CD1c-positive myeloid dendritic cell (primary cell): ENCODE measurements around the gene FOXP4.

Source experiments
- DNase-seq: peaks from one replicate; pipeline ENCODE4 v3.0.0-alpha.2; 2016; ENCODE audit errors: extremely low spot score

FOXP4 gene

DNA sequence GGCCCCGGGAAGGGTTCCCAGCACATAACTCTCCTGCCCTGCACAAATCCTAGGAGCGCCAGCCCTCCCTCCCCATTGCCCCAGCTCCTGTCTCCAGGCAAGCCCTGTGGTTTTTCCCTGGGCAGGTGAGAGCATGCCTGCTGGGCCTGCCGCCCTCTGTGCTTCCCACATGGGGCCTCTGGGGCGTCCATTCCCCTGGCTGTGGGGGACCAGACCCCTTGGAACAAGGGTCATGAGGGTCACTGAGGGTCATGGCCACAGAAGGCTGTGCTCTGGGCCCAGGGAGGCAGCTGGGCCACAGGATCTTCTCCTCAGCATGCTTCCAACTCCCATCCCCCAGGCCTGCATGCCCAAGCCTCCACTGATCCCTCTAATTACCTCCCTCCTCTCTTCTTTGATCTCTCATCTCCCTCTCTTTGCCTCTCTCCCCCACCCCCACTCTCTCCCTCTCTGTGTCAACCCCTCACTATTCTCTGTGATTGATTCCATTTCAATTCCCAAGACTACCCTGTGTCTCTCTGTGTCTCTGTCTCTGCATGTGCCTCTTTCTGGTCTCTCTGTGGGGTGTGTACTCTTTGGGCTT is 98.2 kb downstream of the FOXP4 start:
- no peak for DNase-seq

DNA sequence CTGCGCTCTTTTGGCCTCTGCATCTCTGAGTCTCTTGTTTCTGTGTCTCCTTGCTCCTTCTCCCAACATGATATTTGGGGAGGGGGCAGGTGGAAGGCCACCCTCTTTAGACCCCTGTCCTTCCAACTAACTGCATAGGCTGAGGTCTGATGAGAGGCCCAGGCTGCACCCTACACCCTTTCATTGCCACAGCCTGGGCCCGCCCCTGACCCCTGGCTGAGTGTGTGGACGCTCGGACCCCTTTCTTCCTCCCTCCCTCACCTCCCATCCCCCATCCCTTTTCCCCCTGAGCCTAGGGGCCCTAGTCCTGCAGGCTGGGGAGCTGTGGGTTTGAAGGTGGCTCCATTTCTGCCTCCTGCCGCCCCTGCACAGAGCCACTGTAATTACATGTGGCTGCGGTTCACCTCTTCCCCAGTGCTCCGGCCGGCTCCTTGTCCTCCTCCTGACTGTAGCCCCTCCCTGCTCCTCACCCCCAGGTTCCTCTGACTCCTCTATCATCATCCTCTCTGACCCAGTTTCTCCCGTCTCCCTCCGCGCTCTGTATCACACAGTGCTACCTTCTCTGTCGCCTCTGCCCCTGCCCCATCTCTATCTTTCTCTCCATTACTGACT is 98.9 kb downstream of the FOXP4 start:
- no peak for DNase-seq

- no peak for DNase-seq
Measured at GRCh38 chr6:41646026-41646795, 100.0 kb downstream of the FOXP4 start.

DNA sequence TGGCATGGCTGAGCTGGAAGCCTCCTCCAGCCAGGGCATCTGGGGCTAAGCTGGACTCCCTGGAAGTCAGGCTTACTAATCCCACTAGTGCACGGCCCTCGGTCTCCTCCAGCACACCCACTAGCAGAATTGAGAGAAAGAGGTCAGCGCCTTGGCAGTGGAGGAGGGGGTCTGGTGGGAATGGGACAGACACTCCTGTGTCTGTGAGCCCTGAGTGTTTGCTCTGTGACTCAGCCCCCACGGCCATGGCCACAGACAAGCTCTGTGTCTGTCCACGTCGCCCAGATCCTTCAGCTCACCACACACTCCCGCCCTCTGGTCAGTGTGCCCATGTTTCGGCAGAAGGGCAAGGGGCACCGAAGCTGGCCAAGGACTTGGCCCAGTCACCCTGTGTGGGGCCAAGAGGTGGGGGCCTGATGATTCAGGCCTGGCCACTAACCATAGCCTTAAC is 100.9 kb downstream of the FOXP4 start:
- no peak for DNase-seq

GRCh38 chr6:41648070-41648585 is 101.9 kb downstream of the FOXP4 start:
- no peak for DNase-seq

- no peak for DNase-seq
Measured at GRCh38 chr6:41648921-41649320, 102.7 kb downstream of the FOXP4 start.

DNA sequence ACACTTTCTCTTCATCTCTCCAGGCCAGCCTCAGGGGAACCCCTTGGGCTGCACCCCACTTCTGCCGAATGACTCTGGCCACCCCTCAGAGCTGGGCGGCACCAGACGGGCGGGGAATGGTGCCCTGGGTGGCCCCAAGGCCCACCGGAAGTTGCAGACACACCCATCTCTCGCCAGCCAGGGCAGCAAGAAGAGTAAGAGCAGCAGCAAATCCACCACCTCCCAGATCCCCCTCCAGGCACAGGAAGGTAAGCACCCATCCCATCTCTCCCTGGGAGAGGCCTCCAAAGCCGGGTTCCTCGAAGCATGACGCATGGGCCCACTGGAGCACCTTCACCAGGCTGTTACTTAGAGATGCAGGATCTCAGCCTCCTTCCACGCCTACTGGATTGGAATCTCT is 103.4 kb downstream of the FOXP4 start:
- DNase-seq: no peak

GRCh38 chr6:41650120-41650519 is 103.9 kb downstream of the FOXP4 start:
- no peak for DNase-seq

DNA sequence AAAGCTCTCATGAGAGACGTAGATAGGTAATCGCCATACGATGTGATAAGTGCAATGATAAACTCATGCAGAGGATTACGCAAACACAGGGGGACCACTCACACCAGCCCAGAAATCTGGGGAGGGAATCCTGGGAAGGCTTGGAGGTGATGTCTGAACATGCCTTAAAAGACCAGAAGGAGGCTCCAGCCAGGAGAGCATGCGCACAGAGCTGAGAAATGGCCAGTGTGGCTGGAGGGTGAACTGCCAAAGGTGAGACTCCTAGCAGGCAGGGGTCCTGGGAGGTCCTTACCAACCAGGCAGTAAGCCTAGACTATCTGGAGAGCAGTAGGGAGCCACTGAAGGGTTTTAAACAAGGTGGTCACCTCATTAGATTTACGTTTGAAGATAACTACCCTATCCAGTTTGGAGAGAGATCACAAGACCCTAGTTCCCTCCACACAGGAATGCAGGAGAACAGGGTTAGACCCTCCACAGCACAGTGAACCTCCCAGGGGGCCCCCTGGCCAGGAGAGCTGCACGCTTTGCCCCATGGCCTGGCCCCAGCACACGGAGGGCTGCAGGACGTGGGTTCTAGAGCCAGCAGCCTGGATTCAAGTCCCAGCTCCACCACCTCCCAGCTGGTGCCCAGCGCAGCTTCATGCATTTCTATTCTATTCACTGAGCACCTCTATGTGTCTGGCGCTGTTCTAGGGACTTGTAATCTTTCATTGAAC is 105.2 kb downstream of the FOXP4 start:
- no peak for DNase-seq
